GM18858 (cell line): ENCODE data around the gene AIFM1.
"Not testable (repeated sequence)": the region's sequence is repeated elsewhere in the genome, so short reads cannot be mapped to it uniquely, and the experiment has no call there.

ENCODE experiments used
- ATAC-seq: cut with Tn5 transposase; IDR thresholded peaks from one replicate; pipeline ENCODE4 v1.9.1; 2021; ENCODE audit not compliant: unreplicated experiment

Gene AIFM1

GRCh38 chrX:130120746-130121504 is 44.7 kb downstream of the AIFM1 start:
- ATAC-seq, result no peak

DNA sequence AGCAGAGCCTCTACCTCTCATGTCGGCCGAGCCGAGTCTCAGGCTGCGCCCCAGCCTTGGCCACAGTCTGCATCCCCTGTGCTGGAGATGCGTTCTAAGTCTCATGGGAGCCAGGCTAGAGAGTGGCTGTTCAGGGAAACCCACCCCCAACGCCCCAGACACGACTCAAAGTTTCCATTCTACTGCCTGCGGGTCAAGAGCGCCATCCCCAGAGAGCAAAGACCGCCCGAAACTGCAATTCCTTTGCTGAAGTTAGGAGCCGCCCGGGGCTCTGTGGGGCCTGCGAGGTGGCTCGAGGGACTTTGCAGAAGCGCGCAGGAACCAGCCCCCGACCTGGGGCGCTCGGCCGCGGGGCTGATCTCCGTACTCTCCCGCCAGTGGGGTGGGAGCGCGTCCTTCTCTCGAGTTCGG is 45.3 kb downstream of the AIFM1 start:
- no peak for ATAC-seq

- ATAC-seq, result no peak
Observed at GRCh38 chrX:130119312-130119898, 46.2 kb downstream of the AIFM1 start.

GRCh38 chrX:130118441-130119311 is 47.0 kb downstream of the AIFM1 start:
- ATAC-seq, result no peak

DNA sequence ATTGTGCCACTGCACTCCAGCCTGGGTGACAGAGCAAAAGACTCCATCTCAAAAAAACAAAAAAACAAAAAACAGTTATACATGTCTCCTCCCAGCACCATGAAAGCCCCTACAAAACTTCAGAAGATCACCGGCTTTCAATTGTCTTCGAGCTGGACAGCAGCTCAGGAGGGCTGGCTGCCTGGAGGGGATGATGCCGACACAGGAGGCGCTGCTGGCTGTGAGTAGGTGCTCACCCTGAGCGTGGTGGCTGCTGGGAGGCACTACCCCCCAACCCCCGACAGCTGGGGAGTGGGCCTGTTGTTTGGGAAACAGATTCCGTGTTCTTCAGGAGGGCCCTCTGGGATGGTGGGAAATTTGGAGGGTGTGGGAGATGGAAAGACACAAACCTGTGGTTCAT is 48.5 kb downstream of the AIFM1 start:
- ATAC-seq, result no peak

DNA sequence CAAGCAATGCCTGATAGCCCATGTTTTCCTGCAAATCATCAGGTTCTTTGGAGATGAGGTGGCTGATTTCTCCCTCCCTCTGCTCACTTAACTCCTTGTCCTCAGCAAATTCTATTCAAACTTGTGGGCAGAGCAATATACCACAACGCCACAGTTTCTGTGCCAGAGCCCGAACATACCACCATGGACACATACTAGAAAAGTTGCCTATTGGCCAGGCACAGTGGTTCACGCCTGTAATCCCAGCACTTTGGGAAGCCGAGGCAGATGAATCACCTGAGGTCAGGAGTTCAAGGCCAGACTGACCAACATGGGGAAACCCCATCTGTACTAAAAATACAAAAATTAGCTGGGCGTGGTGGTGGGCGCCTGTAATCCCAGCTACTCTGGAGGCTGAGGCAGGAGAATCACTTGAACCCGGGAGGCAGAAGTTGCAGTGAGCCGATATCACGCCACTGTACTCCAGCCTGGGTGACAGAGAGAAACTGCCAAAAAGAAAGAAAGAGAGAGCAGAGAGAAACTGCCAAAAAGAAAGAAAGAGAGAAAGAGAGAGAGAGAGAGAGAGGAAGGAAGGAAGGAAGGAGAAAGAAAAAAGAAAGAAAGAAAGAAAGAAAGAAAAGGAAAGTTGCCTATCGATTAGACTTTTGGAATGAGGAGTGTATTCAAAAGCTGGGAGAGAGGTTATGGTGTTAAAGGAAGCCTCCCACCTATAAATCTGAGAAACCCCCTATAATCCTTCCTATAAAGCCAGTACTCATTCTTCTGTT is 50.3 kb downstream of the AIFM1 start:
- ATAC-seq, result not testable (repeated sequence)

GRCh38 chrX:130114141-130114588 is 51.5 kb downstream of the AIFM1 start:
- no peak for ATAC-seq

- no peak for ATAC-seq
Observed at GRCh38 chrX:130111220-130112154, 54.2 kb downstream of the AIFM1 start.

DNA sequence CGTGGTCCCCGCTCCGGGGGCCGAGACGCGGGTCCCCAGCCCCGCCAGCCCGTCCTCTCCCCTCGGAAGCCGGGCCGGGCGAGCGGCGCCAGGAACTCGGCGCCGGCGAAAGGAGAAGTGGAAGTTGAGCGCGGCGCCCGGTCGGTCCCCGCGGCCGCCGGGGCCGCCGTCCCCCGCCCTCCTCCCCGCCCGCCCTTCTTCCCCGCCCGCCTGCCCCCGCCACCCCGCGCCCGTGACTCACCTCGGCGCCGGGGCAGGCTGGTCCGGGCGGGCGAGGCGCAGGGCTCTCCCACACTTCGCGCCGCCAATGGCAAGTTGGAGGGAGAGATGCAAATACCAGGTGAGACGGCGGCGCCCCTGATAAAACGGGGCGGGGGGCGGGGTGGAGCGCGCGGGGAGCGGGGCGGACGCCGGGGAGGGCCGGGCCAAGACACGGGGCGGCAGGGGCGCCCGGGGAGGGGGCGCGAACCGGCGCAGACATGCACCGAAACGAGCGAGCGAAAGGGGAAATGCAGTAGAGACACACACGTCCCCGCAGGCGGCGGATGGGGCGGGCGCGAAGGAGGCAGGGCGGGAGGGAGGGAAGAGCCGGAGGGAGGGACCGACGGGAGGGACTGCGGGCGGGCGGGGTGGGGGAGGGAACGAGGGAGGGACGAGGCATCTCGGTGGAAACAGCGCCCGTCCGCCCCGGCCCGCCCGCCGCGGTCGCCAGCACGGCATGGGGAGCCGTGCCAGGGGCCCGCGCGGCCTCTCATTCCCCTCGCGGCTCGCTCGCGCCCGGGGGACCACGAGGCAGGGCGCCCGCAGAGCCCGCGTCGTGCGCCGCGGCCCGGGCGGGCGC is 55.0 kb downstream of the AIFM1 start, which contains the start of gene ELF4:
Gene ELF4 (minus strand): TSS at position 119 of the 841 bp plus-strand sequence. CDS start 29,167 bp downstream, outside the sequence.
- ATAC-seq, result peak; percentile 32

DNA sequence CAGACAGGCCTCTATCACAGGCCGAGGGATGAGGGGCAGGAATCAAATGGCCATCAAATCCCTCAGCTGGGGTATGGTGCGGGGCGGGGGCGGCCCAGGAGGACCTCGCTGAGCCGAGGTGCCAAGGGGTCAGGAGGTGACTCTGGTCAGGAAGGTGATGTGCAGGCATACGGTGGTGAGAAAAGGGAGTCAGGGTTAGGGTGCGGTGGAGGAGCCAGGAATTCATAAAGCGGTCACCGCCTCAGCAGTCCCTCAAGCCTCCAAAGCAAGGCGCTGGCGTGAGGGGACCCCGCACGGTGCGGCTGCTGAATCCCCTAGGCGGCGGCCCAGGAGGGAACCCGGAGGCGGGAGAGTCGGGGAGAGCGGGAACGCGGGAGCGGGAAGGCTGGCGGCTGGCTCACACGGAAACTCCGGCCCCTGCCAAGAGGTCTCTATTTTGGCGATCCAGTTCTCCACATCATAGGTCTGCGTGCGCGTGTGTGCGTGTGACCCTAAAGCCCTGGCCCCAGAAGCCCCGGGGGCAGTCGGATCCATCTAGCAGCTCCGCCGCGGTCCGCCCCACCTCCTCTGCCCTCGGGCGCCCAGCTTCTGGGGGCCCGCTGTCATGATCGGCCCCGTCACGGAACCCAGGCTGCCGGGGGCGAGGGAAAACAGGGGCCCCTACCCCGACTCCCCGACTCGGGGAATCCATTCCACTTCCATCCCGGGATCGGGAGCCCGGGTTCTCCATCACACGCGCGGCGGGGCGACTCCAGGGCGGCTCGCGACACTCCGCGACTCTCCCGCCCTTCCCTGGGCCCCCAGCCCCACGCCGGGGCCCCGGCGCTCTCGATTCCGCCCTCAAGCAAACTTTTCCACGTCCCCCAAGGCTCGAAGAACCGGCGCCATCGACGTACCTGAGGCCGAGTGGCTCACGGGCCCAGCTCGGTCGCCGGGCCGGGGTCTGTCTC is 55.9 kb downstream of the AIFM1 start:
- ATAC-seq, result no peak

- ATAC-seq, result peak; percentile 41
Observed at GRCh38 chrX:130108647-130109428, 56.8 kb downstream of the AIFM1 start.

DNA sequence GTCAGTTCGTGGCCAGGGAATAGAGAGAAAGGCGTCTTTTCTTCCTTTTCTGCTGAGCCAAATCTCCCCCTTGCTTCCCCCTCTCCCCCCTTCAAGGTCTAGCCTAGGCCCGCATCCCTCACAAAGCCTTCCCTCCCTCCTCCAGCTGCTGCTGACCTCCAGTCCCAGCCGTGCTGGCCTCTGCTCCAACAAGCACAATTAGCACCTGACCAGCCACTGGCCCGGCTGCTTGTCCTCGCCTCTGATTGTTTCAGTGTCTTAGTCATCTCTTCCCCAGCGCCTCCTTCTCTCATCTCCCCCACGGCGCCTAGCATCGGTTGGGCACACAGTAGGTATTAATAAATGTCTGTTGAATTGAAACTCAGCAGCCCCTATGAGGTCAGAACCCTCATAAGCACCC is 59.6 kb downstream of the AIFM1 start:
- no peak for ATAC-seq

- ATAC-seq, result no peak
Observed at GRCh38 chrX:130105244-130105643, 60.4 kb downstream of the AIFM1 start.

- ATAC-seq, result no peak
Observed at GRCh38 chrX:130103605-130104004, 62.0 kb downstream of the AIFM1 start.

DNA sequence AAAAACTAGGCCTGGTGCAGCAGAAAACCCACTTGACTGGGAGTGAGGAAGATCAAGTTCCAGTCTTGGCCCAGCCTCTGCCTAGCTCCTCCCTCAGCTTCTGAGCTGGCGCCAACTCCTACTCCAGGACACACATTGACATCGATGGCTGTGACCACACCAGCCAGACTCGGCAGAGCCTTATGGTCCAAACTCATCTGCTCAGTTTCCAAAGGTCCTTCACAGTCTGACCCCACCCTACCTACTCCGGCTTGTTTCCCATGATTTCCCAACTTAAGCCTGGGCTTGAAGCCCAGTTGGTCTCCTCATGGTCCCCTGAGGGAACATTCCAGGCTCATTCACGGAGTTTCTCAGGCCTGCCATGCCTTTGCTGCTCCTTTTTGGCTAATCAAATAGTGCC is 65.5 kb downstream of the AIFM1 start:
- ATAC-seq, result no peak

- ATAC-seq, result no peak
Observed at GRCh38 chrX:130098210-130098552, 67.5 kb downstream of the AIFM1 start.
